GM12892 (cell line): ENCODE results near the gene PDGFRB.

Experiments used
- DNase-seq: peaks from one replicate; pipeline ENCODE4 v3.0.0; 2011; ENCODE audit not compliant: insufficient read length
- FAIRE-seq: peaks from 2 replicates; lab custom pipeline; 2011; peaks lifted over from hg19 to GRCh38; lab: Jason Lieb, UNC
- POLR2A ChIP-seq: IDR thresholded peaks from 2 replicates; pipeline ENCODE4 v1.6.1; 2011; ENCODE audit warnings: low read depth, low read length, control low read depth
- POLR2AphosphoS5 ChIP-seq: IDR thresholded peaks from 2 replicates; pipeline ENCODE4 v1.6.1; 2011; ENCODE audit warnings: low read depth, low read length, control low read depth
- TAF1 ChIP-seq: IDR thresholded peaks from 2 replicates; pipeline ENCODE4 v1.6.1; 2011; ENCODE audit warnings: low read depth, mild to moderate bottlenecking, control low read depth, low read length, borderline replicate concordance

The PDGFRB gene

GRCh38 chr5:150181027-150181426, 25.4 kb upstream of the PDGFRB start:
- no peak for TF ChIP-seq TAF1
- TF ChIP-seq POLR2AphosphoS5 = no peak
- no peak for TF ChIP-seq POLR2A
- no peak for DNase-seq
- no peak for FAIRE-seq

GRCh38 chr5:150180241-150181026, 24.8 kb upstream of the PDGFRB start:
- no peak for TF ChIP-seq POLR2AphosphoS5
- no peak for TF ChIP-seq TAF1
- TF ChIP-seq POLR2A = no peak
- DNase-seq (no peak), FAIRE-seq (no peak)

- DNase-seq (no peak), FAIRE-seq (no peak)
- no peak for TF ChIP-seq TAF1
These were observed 23.5 kb upstream of the PDGFRB start for GRCh38 chr5:150179019-150179620.

GRCh38 chr5:150178262-150178661, 22.6 kb upstream of the PDGFRB start:
- DNase-seq = no peak
- FAIRE-seq = no peak
- TF ChIP-seq POLR2AphosphoS5 = no peak
- no peak for TF ChIP-seq TAF1
- TF ChIP-seq POLR2A = no peak

GRCh38 chr5:150177721-150178120, 22.1 kb upstream of the PDGFRB start:
- no peak for DNase-seq
- TF ChIP-seq POLR2AphosphoS5 (no peak), POLR2A (no peak), TAF1 (no peak)
- FAIRE-seq = no peak

GRCh38 chr5:150176745-150177477, 21.3 kb upstream of the PDGFRB start:
- no peak for FAIRE-seq
- TF ChIP-seq POLR2AphosphoS5 = no peak
- TF ChIP-seq POLR2A = no peak
- TF ChIP-seq TAF1 = no peak

GRCh38 chr5:150175536-150175935, 19.9 kb upstream of the PDGFRB start:
- DNase-seq (no peak), FAIRE-seq (no peak)
- TF ChIP-seq POLR2A = no peak
- no peak for TF ChIP-seq TAF1
- no peak for TF ChIP-seq POLR2AphosphoS5

More at GRCh38 chr5:150176745-150177477, 21.3 kb upstream of the PDGFRB start:
- DNase-seq = no peak

GRCh38 chr5:150175076-150175475, 19.4 kb upstream of the PDGFRB start:
- FAIRE-seq (no peak), DNase-seq (no peak)
- TF ChIP-seq POLR2AphosphoS5 (no peak), TAF1 (no peak), POLR2A (no peak)

- TF ChIP-seq POLR2AphosphoS5 (no peak), POLR2A (no peak), TAF1 (no peak)
- DNase-seq (no peak), FAIRE-seq (no peak)
These were observed 18.6 kb upstream of the PDGFRB start for GRCh38 chr5:150174285-150174684.

GRCh38 chr5:150173161-150173560, 17.5 kb upstream of the PDGFRB start:
- TF ChIP-seq POLR2A = no peak
- TF ChIP-seq POLR2AphosphoS5 = no peak
- no peak for TF ChIP-seq TAF1
- DNase-seq (no peak), FAIRE-seq (no peak)

- no peak for TF ChIP-seq POLR2A
- no peak for TF ChIP-seq TAF1
- TF ChIP-seq POLR2AphosphoS5 = no peak
- no peak for DNase-seq
- FAIRE-seq = no peak
These were observed 16.9 kb upstream of the PDGFRB start for GRCh38 chr5:150172556-150172955.

- no peak for TF ChIP-seq TAF1
- no peak for TF ChIP-seq POLR2A
- TF ChIP-seq POLR2AphosphoS5 = no peak
- FAIRE-seq = no peak
- DNase-seq = no peak
These were observed 16.5 kb upstream of the PDGFRB start for GRCh38 chr5:150172145-150172544.
